Sigmoid colon (tissue), 7 donors: ENCODE data around the gene GALNT14. TPM values are rescaled to one million over a fixed set of nuclear protein-coding genes. Genes with fewer than 3 reads are reported as not detected.

Experiments used
- DNase-seq: peaks from one replicate; pipeline ENCODE4 v3.0.0-alpha.2; 2019
- H3K27ac ChIP-seq, 4 donors: fragments of 200-600 bp; sonication (generic); one replicate each; pipeline ENCODE4 v1.5.1; 2016 to 2019; ENCODE audit warnings: mild to moderate bottlenecking in 1 of 4
- H3K27me3 ChIP-seq, 3 donors: fragments of 200-600 bp; sonication (generic); one replicate each; pipeline ENCODE4 v1.5.1; 2019; ENCODE audit warnings: mild to moderate bottlenecking in 1 of 3
- H3K36me3 ChIP-seq, 4 donors: fragments of 200-600 bp; sonication (generic); one replicate each; pipeline ENCODE4 v1.5.1; 2016 to 2019
- H3K4me1 ChIP-seq, 4 donors: fragments of 200-600 bp; sonication (generic); one replicate each; pipeline ENCODE4 v1.5.1; 2017 to 2019
- H3K4me3 ChIP-seq, 4 donors: fragments of 200-600 bp; sonication (generic); one replicate each; pipeline ENCODE4 v1.5.1; 2017 to 2019; ENCODE audit warnings: mild to moderate bottlenecking in 2 of 4, moderate library complexity in 1 of 4
- H3K9me3 ChIP-seq, 4 donors: fragments of 200-600 bp in 3 of 4; sonication (generic) in 3 of 4; one replicate each; pipeline versions ENCODE4 v1.5.1 to v1.6.1; 2013 to 2019
- CTCF ChIP-seq, 4 experiments: fragments of 450-650 bp in 3 of 4; fragments of 200-600 bp in 1 of 4; IDR thresholded peaks; one replicate each; pipeline ENCODE4 v1.5.1; 2016 to 2019; ENCODE audit warnings: antibody characterized with exemption in 4 of 4, mild to moderate bottlenecking in 3 of 4, moderate library complexity in 2 of 4
- EP300 ChIP-seq, 4 donors: sonication (generic); formaldehyde crosslinking; IDR thresholded peaks; one replicate each; pipeline ENCODE4 v1.6.1; 2017; ENCODE audit warnings: antibody characterized with exemption in 4 of 4
- POLR2A ChIP-seq, 2 donors: fragments of 450-650 bp; IDR thresholded peaks; one replicate each; pipeline ENCODE4 v1.6.1; 2016; ENCODE audit warnings: antibody characterized with exemption in 2 of 2, mild to moderate bottlenecking in 2 of 2, moderate library complexity in 2 of 2
- POLR2AphosphoS5 ChIP-seq, 4 donors: sonication (generic); formaldehyde crosslinking; IDR thresholded peaks; one replicate each; pipeline ENCODE4 v1.6.1; 2017; ENCODE audit warnings: antibody characterized with exemption in 4 of 4
- WGBS, 2 donors: extraction: QIAGEN DNeasy Blood & Tissue Kit; methylation state at CpG; one replicate each; pipeline ENCODE4 v1.1.7; 2013; 5-methylcytosine and 5-hydroxymethylcytosine counted together
- intact Hi-C: fragments of 100-400 bp; cut with DNase I; formaldehyde crosslinking; loops from one replicate; pipeline ENCODE4 v1.15.1; 2023
- polyA plus RNA-seq, 3 donors: library from polyadenylated mRNA; stranded (reverse); fragments of 200-250 nt; gene quantifications; one replicate each; pipeline ENCODE4 v1.2.3, GENCODE V29; 2013
- total RNA-seq, 4 donors: library from RNA; depleted of rRNA; stranded (reverse); fragments of >200 nt; gene quantifications; one replicate each; pipeline ENCODE4 v1.1.0, GENCODE V29; 2016
- donor health status: healthy with polysubstance abuse.
- donor health status: Bipolar disorder and iron deficiency.
- donor health status: healthy.

GALNT14 gene
- total and polyA plus RNA-seq, 7 donors: 1.2 to 2.3 (median 1.2) TPM; not detected in 4

DNA sequence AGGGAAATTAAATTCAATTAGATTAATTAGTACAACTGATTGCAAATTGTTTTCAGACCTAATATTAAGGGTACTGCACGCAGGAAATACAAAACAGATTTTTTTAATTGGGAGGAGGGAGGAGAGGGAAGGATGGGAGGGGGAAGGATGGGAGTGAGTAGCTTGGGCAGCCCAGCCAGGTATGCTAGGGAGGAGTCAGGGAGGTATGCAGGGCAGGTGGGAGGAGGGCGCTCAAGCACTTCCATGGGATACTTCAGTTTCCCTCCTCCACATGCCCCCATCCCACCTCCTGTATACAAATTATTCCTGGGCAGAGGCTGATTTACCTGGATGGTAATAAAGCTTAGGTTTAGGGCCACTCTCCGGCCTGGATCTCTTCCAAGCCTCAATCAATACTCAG, 254.4 kb downstream of the GALNT14 start:
- intact Hi-C loops: no loop called here
- H3K4me1 ChIP-seq: no peaks in the 10 kb centered on the region
- no peak for DNase-seq
- no peak overlapping the region for H3K4me3 ChIP-seq
- no peak for TF ChIP-seq EP300 (IDR thresholded peaks at IDR 0.05)
- TF ChIP-seq POLR2AphosphoS5 (IDR thresholded peaks at IDR 0.05): no peak
- TF ChIP-seq CTCF (IDR thresholded peaks at IDR 0.05): no peak
- no peak for TF ChIP-seq POLR2A (IDR thresholded peaks at IDR 0.05)
- no peaks in the 10 kb centered on the region for H3K36me3 ChIP-seq
- WGBS, 2 donors: 77 to 90% methylated on average over 3 of the region's 3 CpGs
- H3K27ac ChIP-seq: no peak overlapping the region
- no peaks in the 10 kb centered on the region for H3K27me3 ChIP-seq
- peaks cover 0 to 4% (median 0%) of the 10 kb centered on the region in 4 donors for H3K9me3 ChIP-seq

DNA sequence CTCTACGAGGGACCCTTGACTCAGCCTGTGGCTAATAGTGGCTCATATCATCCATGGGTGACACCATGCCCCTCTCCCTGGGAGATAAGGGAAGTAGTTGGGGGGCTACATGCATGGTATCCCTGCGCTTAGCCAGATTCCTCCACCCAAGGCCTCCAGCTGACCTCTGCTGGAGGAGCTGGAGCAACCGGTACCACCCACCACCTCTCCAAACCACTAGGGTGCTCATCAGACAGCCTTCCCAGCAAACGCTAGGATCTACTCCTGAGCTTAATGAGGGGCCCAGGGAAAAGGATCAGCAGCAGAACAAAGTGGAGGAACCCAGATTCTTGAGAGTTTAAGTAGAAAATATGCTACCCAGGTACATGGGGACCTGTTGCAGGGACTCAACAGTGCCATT, 255.1 kb downstream of the GALNT14 start:
- TF ChIP-seq EP300 (IDR thresholded peaks at IDR 0.05) (no peak), POLR2A (IDR thresholded peaks at IDR 0.05) (no peak), POLR2AphosphoS5 (IDR thresholded peaks at IDR 0.05) (no peak), CTCF (IDR thresholded peaks at IDR 0.05) (no peak)
- Histone ChIP-seq H3K27me3 (no peaks in the 10 kb centered on the region), H3K4me3 (no peak overlapping the region), H3K9me3 (peaks cover 0 to 4% (median 0%) of the 10 kb centered on the region in 4 donors), H3K27ac (no peak overlapping the region), H3K4me1 (no peaks in the 10 kb centered on the region), H3K36me3 (no peaks in the 10 kb centered on the region)
- DNase-seq: no peak
- WGBS, 2 donors: 88 to 93% methylated on average over 4 of the region's 4 CpGs
- intact Hi-C loops: no loop called here

DNA sequence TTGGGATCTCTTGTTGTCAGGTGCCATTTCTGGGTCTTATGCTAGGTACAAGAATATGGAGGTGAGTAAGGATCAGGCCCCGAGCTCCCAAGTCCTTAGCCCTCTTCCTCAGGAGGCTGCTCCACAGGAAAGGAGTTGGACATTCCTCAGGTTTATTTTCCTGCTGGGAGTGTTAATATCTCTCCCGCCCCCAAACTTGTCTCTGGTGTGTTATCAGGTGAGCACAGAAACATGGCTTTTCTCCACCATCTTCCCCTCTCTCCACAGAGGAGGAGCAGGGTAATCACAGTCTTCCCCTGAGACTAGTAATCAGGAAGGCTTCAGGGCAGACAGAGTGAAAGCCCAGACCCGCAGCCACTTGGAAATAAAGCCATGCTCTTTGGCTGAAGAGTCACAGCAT, 257.7 kb downstream of the GALNT14 start:
- TF ChIP-seq EP300 (IDR thresholded peaks at IDR 0.05) (no peak), CTCF (IDR thresholded peaks at IDR 0.05) (no peak), POLR2AphosphoS5 (IDR thresholded peaks at IDR 0.05) (no peak), POLR2A (IDR thresholded peaks at IDR 0.05) (no peak)
- intact Hi-C loops: no loop called here
- 84 to 87% methylated on average over 3 of the region's 3 CpGs for WGBS, 2 donors

GRCh38 chr2:30877833-30878232, 260.4 kb downstream of the GALNT14 start:
- no peaks in the 10 kb centered on the region for H3K36me3 ChIP-seq
- no peak overlapping the region for H3K4me3 ChIP-seq
- intact Hi-C loops: no loop called here
- no peak for DNase-seq
- no peak for TF ChIP-seq EP300 (IDR thresholded peaks at IDR 0.05)
- no peak for TF ChIP-seq CTCF (IDR thresholded peaks at IDR 0.05)
- TF ChIP-seq POLR2A (IDR thresholded peaks at IDR 0.05): no peak
- TF ChIP-seq POLR2AphosphoS5 (IDR thresholded peaks at IDR 0.05): no peak
- 32 to 83% methylated on average over 2 of the region's 2 CpGs for WGBS, 2 donors
- H3K9me3 ChIP-seq: peaks cover 0 to 7% (median 0%) of the 10 kb centered on the region in 4 donors
- no peaks in the 10 kb centered on the region for H3K4me1 ChIP-seq
- no peak overlapping the region for H3K27ac ChIP-seq
- H3K27me3 ChIP-seq: no peaks in the 10 kb centered on the region

More for the DNA sequence above, 257.7 kb downstream of the GALNT14 start:
- Histone ChIP-seq H3K36me3 (no peaks in the 10 kb centered on the region), H3K27me3 (no peaks in the 10 kb centered on the region), H3K4me3 (no peak overlapping the region), H3K9me3 (peaks cover 0 to 4% (median 0%) of the 10 kb centered on the region in 4 donors), H3K4me1 (no peaks in the 10 kb centered on the region), H3K27ac (no peak overlapping the region)
- no peak for DNase-seq

DNA sequence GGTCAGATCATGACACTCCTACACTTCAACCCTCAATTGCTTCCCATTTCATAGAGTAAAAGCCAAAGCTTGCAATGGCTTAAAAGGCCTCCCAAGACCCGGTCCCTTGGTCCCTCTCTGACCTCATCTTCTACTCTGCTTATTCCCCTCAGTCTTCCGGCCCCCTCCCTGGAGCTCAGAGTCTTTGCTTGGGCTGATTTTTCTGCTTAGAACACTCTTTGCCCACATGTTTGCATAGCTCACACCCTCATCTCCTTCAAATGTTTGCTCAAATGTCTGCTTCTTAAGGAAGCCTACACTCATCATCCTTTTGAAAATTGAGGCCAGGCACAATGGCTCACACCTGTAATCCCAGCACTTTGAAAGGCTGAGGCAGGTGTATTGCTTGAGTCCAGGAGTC, 265.4 kb downstream of the GALNT14 start:
- peaks cover 0 to 3% (median 0%) of the 10 kb centered on the region in 4 donors for H3K9me3 ChIP-seq
- intact Hi-C loops: no loop called here
- H3K36me3 ChIP-seq: no peaks in the 10 kb centered on the region
- no peaks in the 10 kb centered on the region for H3K4me1 ChIP-seq
- no peak for TF ChIP-seq CTCF (IDR thresholded peaks at IDR 0.05)
- no peak for TF ChIP-seq POLR2A (IDR thresholded peaks at IDR 0.05)
- TF ChIP-seq POLR2AphosphoS5 (IDR thresholded peaks at IDR 0.05): no peak
- TF ChIP-seq EP300 (IDR thresholded peaks at IDR 0.05): no peak
- H3K27ac ChIP-seq: no peak overlapping the region
- peaks cover 0 to 2% (median 0%) of the 10 kb centered on the region in 3 donors for H3K27me3 ChIP-seq
- 50 to 72% methylated on average over 2 of the region's 2 CpGs for WGBS, 2 donors
- no peak for DNase-seq
- H3K4me3 ChIP-seq: no peak overlapping the region
